Glomerular endothelial cell (primary cell): ENCODE data around the gene CDCP2. TPM values are rescaled to one million over a fixed set of nuclear protein-coding genes. Genes with fewer than 3 reads are reported as not detected.
"Not testable (repeated sequence)": the region's sequence is repeated elsewhere in the genome, so short reads cannot be mapped to it uniquely, and the experiment has no call there.

Experiments
- DNase-seq: peaks from one replicate; pipeline ENCODE4 v3.0.0-alpha.2; 2011; ENCODE audit warnings: low read depth, low spot score; ENCODE audit errors: extremely low read depth
- total RNA-seq: library from RNA; depleted of rRNA; stranded (reverse); fragments of >200 nt; gene quantifications from 2 replicates; pipeline ENCODE4 v1.2.3, GENCODE V29; 2015

Gene CDCP2
- total RNA-seq, 1 donor from 2014 or later: not detected

DNA sequence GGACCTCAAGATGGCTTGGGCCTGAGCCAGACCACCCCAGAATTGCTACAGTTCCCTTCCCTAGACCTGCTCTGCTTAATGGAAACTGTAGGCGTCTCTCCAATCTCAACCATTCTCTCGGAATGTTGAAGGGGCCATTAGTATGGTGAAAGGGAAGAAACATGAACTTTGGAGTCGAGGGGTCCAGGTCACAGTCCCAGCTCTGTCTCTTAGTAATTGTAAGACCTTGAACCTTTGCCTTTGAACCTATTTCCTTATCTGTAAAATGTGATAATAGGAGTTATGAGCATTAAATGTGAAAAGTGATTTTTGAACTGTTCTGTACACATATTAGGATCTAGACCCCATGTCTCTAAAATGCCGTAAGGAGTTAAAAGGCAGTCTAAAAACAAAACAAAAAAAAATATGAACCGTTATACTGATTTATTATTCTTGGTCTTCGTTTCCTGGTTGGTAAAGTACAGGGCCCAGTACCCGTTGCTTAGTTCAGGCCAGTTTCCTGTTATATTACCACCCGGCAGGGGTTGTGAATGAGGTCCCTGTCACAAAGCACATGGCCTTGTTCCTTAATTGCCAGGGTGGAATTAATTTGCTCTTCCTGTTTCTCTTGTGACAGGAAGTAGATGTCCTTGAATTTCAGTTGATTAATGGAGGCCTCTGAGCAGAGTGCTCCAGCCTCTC is 57.1 kb downstream of the CDCP2 start:
- no peak for DNase-seq

DNA sequence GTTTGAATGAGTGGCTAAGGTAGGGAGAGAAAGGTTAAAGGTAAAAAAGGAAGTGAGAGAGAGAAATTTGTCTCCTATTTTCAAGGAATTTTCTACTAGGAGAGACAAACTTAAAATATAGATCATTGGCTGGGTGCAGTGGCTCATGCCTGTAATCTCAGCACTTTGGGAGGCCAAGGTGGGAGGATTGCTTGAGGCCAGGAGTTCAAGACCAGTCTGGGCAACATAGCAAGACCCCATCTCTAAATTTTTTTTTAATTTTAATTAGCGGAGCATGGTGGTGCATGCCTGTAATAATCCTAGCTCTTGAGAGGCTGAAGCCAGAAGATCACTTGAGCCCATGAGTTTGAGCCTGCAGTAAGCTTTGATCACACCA is 58.1 kb downstream of the CDCP2 start:
- not testable (repeated sequence) for DNase-seq

DNA sequence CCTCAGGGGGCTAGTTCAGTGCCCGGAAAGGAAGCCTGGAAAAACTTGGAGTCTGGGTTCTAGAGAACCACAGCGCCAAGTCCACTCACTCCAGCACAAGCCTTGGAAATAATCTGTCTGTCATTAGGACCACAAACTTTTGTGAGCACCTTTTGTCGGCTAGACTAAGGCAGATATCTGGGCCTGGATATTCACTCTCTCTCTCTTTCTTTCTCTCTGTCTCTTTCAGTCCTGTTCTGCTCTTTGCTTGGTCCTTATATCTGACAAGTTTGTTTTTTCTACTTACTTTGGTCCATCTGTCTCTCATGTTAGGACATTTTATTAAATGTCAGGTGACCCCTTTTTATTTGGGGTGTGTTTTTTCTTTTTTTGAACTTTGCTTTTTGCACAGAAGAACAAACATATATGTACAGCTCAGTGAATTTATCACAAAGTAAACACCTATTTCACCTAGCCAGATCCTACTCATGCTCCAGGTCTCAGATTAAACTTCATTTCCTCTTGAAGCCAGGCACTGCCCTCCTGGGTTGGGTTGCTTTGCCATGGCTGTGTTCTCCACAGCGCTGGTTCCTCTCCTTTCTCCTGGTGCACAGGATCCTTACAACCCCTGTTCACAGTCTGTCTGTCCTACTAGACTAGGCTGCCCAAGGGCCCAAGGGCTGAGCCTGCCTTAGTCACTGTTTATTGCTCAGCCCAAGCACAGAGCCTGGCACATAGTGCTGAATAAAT is 58.6 kb downstream of the CDCP2 start:
- DNase-seq: no peak

DNA sequence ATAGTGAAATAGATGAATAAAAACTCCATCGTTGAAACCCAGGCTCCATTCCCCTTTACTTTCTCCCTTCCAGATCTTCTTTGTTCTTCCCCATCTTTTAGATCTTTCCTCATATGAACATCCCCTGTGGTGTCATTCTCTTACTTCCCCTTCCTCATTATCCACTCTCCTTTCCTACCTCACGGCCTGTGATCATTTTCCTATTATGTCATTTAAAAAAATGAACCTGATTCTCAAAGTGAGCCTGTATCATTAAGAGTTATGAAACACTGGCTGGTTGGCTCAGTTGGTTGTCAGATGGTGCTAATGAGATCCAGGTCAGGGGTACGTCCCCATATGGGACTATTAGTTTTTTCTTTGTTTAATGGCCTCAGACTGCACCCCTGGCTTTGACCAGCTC is 61.1 kb downstream of the CDCP2 start:
- DNase-seq: no peak

DNA sequence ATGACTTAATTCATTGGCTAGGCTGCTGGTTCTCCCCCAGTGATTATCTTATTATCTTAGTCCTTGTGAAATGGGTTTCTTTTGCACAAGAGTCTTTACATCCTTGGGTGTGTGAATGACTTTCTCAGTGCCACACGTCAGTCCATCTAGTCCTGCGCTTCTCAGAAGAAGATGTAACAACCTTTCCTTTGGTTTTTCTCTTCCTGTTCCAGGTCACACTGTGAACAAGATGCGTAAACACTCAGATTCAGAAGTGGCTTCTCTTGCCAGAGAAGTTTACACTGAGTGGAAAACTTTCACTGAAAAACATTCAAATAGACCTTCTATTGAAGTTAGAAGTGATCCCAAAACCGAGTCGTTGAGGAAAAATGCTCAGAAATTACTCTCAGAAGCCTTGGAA is 64.4 kb downstream of the CDCP2 start:
- DNase-seq: no peak

DNA sequence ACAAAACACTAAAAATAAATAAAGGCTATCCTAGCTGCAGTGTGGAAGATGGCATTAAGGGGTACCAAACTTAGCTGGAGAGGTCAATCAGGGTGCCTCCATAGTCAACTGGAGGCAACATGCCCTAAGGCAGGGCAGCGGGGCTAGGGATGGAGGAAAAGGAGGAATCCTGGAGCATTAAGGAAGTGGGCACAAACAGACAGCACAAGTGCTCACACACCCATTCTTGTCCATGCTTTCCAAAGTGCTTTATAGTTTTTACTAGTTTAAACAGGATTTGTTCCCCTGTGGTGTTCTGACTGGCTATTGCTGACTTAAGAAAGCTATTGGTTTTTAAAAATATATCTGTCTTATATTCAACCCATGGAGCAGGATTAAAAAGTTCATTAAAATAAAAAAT is 66.0 kb downstream of the CDCP2 start:
- DNase-seq: no peak

DNA sequence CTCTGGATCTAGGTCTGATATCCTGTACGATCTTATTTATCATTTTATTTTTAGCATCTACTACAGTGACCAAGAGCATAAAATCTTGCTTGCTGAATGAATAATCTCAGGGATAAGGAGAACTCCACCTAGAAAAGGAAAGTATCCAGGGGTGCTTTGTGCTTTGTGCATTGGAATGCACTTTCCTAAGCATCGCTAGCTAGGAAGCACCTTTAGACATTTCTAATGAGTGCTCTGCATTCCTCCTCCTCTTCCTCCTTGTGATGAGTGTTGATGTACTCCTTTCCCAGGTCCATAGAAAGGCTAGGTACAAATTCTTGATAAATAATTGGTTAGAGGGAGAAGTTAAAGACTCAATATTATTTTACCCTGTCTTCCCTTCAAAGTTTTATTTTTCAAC is 68.0 kb downstream of the CDCP2 start:
- no peak for DNase-seq

Other genes starting within 250 kb of the CDCP2 start
- 11.0 and 19.1 TPM in 2 replicates for gene IFT25, start 207.3 kb downstream of the CDCP2 start, total RNA-seq
- 23.1 and 32.0 TPM in 2 replicates for gene LRRC42, start 206.7 kb downstream of the CDCP2 start, total RNA-seq
- not detected in 2 replicates for gene LDLRAD1, start 134.8 kb downstream of the CDCP2 start, total RNA-seq
- gene TMEM59, start 99.8 kb downstream of the CDCP2 start, total RNA-seq: 185 and 238 TPM in 2 replicates
- 3.1 and 3.7 TPM in 2 replicates for gene TCEANC2, start 99.4 kb downstream of the CDCP2 start, total RNA-seq
- 3.3 and 4.7 TPM in 2 replicates for gene CYB5RL, start 47.0 kb upstream of the CDCP2 start, total RNA-seq
- 83.9 and 95.2 TPM in 2 replicates for gene MRPL37, start 47.2 kb upstream of the CDCP2 start, total RNA-seq